A673 (cell line): ENCODE results near the gene CTNS. TPM values are rescaled to one million over a fixed set of nuclear protein-coding genes. Genes with fewer than 3 reads are reported as not detected.

ENCODE experiments used
- BruUV-seq: library from RNA; stranded (reverse); fragments of 400-500 nt; replicated peaks from 2 replicates; lab custom pipeline; 2021; lab: Mats Ljungman, UMichigan
- CTCF ChIA-PET: fragments of 300-600 bp; sonication (Branson Sonifier 250); formaldehyde crosslinking; loops from one replicate; lab custom pipeline; 2022; ENCODE audit warnings: antibody characterized with exemption; lab: Charles Lee
- POLR2A ChIA-PET: fragments of 300-600 bp; sonication (Branson Sonifier 250); formaldehyde crosslinking; loops from one replicate; lab custom pipeline; 2022; ENCODE audit warnings: antibody characterized with exemption; ENCODE audit not compliant: low non-redundant PET; lab: Charles Lee
- DNase-seq: peaks from one replicate; pipeline ENCODE4 v3.0.0-alpha.2; 2015; ENCODE audit warnings: low spot score
- H3K27ac ChIP-seq: fragments of 200-600 bp; sonication (generic); 2 replicates; pipeline ENCODE4 v1.5.1; 2016; ENCODE audit warnings: mixed run types, low read depth, mild to moderate bottlenecking, mixed read lengths, antibody characterized with exemption, low read length; ENCODE audit not compliant: poor library complexity, severe bottlenecking
- H3K27me3 ChIP-seq: fragments of 200-600 bp; sonication (generic); replicated peaks from 2 replicates; pipeline ENCODE4 v1.6.1; 2017; ENCODE audit warnings: mixed run types, low read depth, mild to moderate bottlenecking, mixed read lengths, antibody characterized with exemption, low read length; ENCODE audit not compliant: insufficient read depth, poor library complexity
- H3K36me3 ChIP-seq: fragments of 200-600 bp; sonication (generic); 2 replicates; pipeline ENCODE4 v1.6.1; 2016; ENCODE audit warnings: mixed run types, mild to moderate bottlenecking, mixed read lengths, antibody characterized with exemption, low read length; ENCODE audit not compliant: insufficient read depth, poor library complexity, severe bottlenecking
- H3K4me1 ChIP-seq: fragments of 200-600 bp; sonication (generic); 2 replicates; pipeline ENCODE4 v1.6.1; 2017; ENCODE audit warnings: mixed run types, mild to moderate bottlenecking, mixed read lengths, antibody characterized with exemption, low read length; ENCODE audit not compliant: insufficient read depth, poor library complexity, severe bottlenecking
- H3K4me3 ChIP-seq: fragments of 200-600 bp; sonication (generic); 2 replicates; pipeline ENCODE4 v1.5.1; 2016; ENCODE audit warnings: low read depth, mixed run types, mild to moderate bottlenecking, mixed read lengths, low read length; ENCODE audit not compliant: poor library complexity, severe bottlenecking
- H3K9me3 ChIP-seq: fragments of 200-600 bp; sonication (generic); 2 replicates; pipeline ENCODE4 v1.6.1; 2016; ENCODE audit warnings: mixed run types, low read depth, mild to moderate bottlenecking, mixed read lengths, antibody characterized with exemption, low read length; ENCODE audit not compliant: poor library complexity, severe bottlenecking
- EZH2 ChIP-seq: fragments of 200-600 bp; sonication (generic); IDR thresholded peaks from 2 replicates; pipeline ENCODE4 v1.6.1; 2017; ENCODE audit warnings: borderline replicate concordance, low read depth, mild to moderate bottlenecking, mixed read lengths, antibody characterized with exemption, low read length; ENCODE audit not compliant: poor library complexity, severe bottlenecking
- intact Hi-C: fragments of 100-400 bp; cut with micrococcal nuclease; formaldehyde crosslinking; loops from one replicate; pipeline ENCODE4 v1.10.0; 2022; ENCODE audit not compliant: unreplicated experiment
- total RNA-seq: library from RNA; stranded (reverse); gene quantifications from 2 replicates; pipeline ENCODE4 v1.2.3, GENCODE V29; 2021
- TF ChIP-seq, protein P1 (sequence below): fragments of 300-800, 200-600 bp; sonication (generic); conservative IDR thresholded peaks from 2 replicates; pipeline ENCODE4 v1.5.1; 2017; ENCODE audit warnings: low read depth, mild to moderate bottlenecking, antibody characterized with exemption, low read length, moderate library complexity, mixed read lengths

CTNS gene
- total RNA-seq, 1 experiment from 2014 or later = 12.6 TPM

DNA sequence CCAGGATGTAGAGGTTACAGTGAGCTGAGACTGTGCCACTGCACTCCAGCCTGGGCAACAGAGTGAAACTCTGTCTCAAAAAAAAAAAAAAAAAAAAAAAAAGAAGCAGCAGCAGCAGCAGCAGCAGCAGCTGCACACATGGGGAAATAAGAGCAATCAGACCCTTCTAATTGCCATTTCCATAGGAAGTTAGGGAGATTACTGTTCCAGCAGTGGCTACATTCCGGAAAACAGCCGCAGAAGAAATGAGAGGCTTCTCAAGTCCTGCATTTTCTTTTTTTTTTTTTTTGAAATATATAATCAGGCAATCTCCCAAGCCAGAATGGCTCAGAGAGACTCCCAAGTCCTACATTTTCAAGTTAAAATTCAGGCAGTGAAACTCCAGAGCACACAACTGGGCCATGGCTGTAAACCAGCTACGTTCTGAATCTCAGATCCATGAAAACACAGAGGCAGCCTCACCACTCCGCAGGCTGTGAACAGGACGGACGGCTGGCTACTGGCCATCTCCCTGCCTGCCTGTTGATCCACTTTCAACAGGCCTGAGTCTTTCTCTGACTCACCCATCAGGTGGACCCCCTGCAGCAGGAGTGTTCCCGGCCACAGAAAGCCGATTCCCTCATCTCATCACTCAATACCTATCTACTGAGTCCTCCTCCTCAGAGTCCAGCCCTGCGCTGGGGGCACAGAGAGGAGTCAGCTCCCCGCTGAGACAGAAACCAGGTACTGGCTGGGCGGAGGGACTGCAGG, 42.3 kb upstream of the CTNS start:
- Histone ChIP-seq H3K4me1 (no peaks in the 10 kb centered on the region), H3K36me3 (no peaks in the 10 kb centered on the region), H3K9me3 (no peaks in the 10 kb centered on the region), H3K27me3 (no peaks in the 10 kb centered on the region), H3K4me3 (no peak overlapping the region), H3K27ac (no peak overlapping the region)
- POLR2A ChIA-PET = no interaction called here
- no TSS peak for BruUV-seq
- intact Hi-C loops = no loop called here
- CTCF ChIA-PET = no interaction called here
- TF ChIP-seq EZH2 = no peak
- TF ChIP-seq, protein P1, sequence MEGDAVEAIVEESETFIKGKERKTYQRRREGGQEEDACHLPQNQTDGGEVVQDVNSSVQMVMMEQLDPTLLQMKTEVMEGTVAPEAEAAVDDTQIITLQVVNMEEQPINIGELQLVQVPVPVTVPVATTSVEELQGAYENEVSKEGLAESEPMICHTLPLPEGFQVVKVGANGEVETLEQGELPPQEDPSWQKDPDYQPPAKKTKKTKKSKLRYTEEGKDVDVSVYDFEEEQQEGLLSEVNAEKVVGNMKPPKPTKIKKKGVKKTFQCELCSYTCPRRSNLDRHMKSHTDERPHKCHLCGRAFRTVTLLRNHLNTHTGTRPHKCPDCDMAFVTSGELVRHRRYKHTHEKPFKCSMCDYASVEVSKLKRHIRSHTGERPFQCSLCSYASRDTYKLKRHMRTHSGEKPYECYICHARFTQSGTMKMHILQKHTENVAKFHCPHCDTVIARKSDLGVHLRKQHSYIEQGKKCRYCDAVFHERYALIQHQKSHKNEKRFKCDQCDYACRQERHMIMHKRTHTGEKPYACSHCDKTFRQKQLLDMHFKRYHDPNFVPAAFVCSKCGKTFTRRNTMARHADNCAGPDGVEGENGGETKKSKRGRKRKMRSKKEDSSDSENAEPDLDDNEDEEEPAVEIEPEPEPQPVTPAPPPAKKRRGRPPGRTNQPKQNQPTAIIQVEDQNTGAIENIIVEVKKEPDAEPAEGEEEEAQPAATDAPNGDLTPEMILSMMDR = no peak
- no peak for DNase-seq

DNA sequence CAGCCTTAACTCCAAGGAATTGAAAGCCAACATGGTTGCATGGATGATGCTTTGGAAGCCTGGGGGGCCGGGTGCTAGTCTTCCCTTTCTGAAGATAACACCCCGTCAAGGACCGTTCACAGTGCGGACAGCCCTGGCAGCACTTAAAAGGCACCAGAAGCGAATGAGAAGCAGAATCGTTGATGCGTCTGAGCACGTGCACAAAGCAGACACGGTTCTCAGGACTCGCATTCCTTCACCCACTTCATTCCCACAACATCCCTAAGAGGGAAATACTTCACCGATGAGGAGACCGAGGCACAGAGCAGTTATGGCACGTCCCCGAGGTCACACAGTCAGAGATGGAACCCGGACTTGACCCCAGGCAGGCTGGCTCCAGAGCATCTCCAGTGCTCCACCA, 41.6 kb upstream of the CTNS start:
- Histone ChIP-seq H3K4me3 (no peak overlapping the region), H3K27ac (no peak overlapping the region), H3K27me3 (no peaks in the 10 kb centered on the region), H3K36me3 (no peaks in the 10 kb centered on the region), H3K4me1 (no peaks in the 10 kb centered on the region), H3K9me3 (no peaks in the 10 kb centered on the region)
- ChIA-PET POLR2A (no interaction called here), CTCF (no interaction called here)
- TF ChIP-seq, protein P1 = no peak
- no peak for TF ChIP-seq EZH2
- DNase-seq = no peak
- no TSS peak for BruUV-seq
- intact Hi-C loops = no loop called here

DNA sequence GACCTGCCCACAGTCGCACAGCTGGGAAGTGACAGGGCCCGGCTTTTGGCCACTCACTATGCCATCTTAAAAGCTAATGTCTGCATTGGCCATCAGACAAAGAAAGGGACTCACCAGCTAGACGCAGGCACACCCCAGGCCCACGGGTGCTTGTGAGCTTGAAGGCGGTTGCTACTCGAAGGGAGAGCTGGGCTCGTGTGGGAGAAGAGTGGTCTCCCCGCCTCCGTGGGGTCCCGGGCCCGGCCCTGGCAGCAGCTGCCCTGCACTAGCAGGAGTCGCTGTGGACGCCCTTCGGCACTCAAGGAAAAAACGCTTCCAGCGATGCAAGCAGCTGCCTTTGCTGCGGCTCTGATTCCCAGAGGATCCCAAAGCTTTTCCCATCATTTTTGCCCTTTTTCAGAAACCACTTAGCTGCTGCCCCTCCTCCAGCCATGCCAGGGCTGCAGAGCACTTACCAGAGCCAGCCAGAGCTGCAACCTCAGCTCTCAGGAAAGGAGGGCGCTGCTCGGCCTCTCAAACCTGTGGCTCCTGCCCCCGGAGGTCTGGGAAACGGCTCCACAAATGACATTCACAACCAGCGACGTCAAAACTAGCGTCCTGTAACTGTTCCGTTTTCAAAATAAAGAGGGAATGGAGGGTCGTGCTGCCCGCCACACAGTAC, 39.6 kb upstream of the CTNS start:
- Histone ChIP-seq H3K4me3 (no peak overlapping the region), H3K9me3 (no peaks in the 10 kb centered on the region), H3K4me1 (no peaks in the 10 kb centered on the region), H3K27me3 (no peaks in the 10 kb centered on the region), H3K36me3 (no peaks in the 10 kb centered on the region), H3K27ac (no peak overlapping the region)
- POLR2A ChIA-PET = no interaction called here
- intact Hi-C loops = no loop called here
- no TSS peak for BruUV-seq
- TF ChIP-seq EZH2 = no peak
- TF ChIP-seq, protein P1 = no peak
- no peak for DNase-seq
- CTCF ChIA-PET = no interaction called here
